ENCODE data around the gene TTBK2.

Gene TTBK2

DNA sequence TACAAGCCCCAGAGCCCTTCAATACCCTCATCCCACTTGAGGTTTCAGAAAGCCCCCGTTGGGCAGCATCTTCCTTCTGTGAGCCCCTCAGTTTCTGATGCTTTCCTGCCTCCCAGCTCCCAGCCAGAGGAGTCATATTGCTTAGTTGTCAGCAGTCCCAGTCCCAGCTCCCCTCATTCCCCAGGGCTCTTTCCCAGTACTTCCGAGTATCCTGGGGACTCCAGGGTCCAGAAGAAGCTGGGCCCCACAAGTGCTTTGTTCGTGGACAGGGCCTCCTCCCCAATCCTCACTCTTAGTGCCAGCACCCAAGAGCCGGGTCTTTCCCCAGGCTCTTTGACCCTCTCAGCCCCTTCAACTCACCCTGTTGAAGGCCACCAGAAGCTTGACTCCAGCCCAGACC lies 227.6 kb downstream of the TTBK2 start:
- no peak for DNase-seq (ENCODE audit: low spot score)

- no peak for DNase-seq (ENCODE audit: low spot score)
These were observed 228.0 kb downstream of the TTBK2 start for GRCh38 chr15:42692536-42692935.

- no peak for DNase-seq (ENCODE audit: low spot score)
These were observed 228.8 kb downstream of the TTBK2 start for GRCh38 chr15:42691770-42692169.

DNA sequence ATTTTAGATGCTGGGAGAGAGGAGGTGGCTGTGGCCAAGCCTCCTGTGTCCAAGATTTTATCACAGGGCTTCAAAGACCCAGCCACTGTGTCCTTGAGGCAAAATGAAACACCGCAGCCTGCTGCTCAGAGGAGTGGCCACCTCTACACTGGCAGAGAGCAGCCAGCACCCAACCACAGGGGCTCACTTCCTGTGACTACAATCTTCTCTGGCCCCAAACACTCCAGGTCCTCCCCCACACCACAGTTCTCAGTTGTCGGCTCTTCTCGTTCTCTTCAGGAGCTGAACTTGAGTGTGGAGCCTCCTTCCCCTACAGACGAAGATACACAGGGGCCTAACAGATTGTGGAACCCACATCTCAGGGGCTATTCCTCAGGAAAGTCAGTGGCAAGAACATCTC lies 229.3 kb downstream of the TTBK2 start:
- DNase-seq (ENCODE audit: low spot score), result no peak

Data from HuH-7.5 (cell line).